ENCODE measurements around the gene FGF8. TPM values are rescaled to one million over a fixed set of nuclear protein-coding genes. Genes with fewer than 3 reads are reported as not detected.

The FGF8 gene
- total RNA-seq, 1 experiment from 2014 or later: not detected

DNA sequence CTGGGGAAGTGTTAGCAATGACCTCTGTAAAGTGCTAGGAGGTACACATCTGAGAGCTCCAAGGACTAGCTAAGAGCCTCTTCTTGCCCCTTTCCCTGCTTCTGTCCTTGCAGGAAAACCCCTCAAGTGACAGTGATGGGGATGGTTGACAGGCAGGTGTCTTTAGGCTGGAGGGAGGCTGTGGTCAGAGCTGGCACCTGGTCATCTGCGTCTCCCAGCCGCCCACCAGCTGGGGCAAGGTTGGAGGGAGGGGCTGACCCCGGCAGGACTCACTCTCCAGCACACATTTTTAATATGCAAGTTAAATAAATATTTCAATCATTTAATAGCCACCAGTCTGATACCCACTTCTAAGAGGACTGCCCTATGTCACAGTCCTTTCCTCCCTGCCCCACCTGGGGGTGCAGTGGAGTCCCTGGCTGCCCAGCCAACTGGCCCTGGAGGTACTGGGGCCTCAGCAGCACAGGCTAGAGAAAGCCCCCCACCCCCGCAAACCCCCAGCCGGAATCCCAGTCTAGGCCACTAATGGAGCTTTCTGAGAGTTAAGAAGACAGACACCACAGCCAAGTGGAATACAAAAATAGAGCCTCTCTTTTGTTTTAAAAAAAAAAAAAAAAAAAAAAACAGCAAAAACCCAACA is 6.3 kb downstream of the FGF8 start:
- Histone ChIP-seq H3K4me1 (ENCODE audit: insufficient read depth, low read length, poor library complexity, severe bottlenecking) (peaks cover 12% of the 10 kb centered on the region), H3K27me3 (replicated peaks; ENCODE audit: insufficient read depth, low read depth, low read length, poor library complexity) (peaks cover 26% of the 10 kb centered on the region), H3K4me3 (ENCODE audit: low read depth, low read length, poor library complexity, severe bottlenecking) (no peak overlapping the region), H3K36me3 (ENCODE audit: insufficient read depth, low read length, poor library complexity, severe bottlenecking) (no peaks in the 10 kb centered on the region), H3K9me3 (ENCODE audit: low read depth, low read length, poor library complexity, severe bottlenecking) (no peaks in the 10 kb centered on the region), H3K27ac (ENCODE audit: low read depth, low read length, poor library complexity, severe bottlenecking) (no peak overlapping the region)
- CTCF ChIA-PET: interaction anchor here (0.7 kb wide), 1 partner anchor 9 kb away, joined by 4 read pairs; no protein-coding TSS in a partner anchor
- intact Hi-C loops (cut with micrococcal nuclease; ENCODE audit: unreplicated experiment): no loop called here
- TF ChIP-seq EZH2 (IDR thresholded peaks at IDR 0.05; ENCODE audit: borderline replicate concordance, low read depth, low read length, poor library complexity, severe bottlenecking): no peak
- TF ChIP-seq, protein P1, sequence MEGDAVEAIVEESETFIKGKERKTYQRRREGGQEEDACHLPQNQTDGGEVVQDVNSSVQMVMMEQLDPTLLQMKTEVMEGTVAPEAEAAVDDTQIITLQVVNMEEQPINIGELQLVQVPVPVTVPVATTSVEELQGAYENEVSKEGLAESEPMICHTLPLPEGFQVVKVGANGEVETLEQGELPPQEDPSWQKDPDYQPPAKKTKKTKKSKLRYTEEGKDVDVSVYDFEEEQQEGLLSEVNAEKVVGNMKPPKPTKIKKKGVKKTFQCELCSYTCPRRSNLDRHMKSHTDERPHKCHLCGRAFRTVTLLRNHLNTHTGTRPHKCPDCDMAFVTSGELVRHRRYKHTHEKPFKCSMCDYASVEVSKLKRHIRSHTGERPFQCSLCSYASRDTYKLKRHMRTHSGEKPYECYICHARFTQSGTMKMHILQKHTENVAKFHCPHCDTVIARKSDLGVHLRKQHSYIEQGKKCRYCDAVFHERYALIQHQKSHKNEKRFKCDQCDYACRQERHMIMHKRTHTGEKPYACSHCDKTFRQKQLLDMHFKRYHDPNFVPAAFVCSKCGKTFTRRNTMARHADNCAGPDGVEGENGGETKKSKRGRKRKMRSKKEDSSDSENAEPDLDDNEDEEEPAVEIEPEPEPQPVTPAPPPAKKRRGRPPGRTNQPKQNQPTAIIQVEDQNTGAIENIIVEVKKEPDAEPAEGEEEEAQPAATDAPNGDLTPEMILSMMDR (conservative IDR thresholded peaks at IDR 0.05; ENCODE audit: low read depth, low read length): no peak
- DNase-seq (ENCODE audit: low spot score): no peak
- BruUV-seq (replicated peaks): no TSS peak
- POLR2A ChIA-PET (ENCODE audit: low non-redundant PET): no interaction called here

DNA sequence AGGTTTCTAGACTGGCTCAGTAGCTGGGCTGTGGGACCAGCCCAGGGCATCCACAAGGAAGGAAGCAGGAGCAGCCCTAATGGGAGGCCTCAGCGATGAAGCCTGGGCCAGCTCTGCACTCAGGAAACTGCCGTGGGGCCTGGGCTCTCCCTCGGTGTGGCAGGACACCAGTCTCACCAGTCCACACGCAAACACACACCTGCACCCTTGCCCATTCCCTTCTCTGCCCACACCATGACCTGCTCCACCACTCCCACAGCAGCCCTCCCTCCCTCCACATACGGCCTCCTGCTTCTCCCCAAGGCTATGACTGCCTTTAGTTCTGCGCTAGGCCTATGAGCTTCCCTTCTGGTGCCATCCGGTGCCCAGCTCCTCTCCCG is 7.1 kb downstream of the FGF8 start:
- ChIA-PET POLR2A (ENCODE audit: low non-redundant PET) (no interaction called here), CTCF (no interaction called here)
- H3K4me3 ChIP-seq (ENCODE audit: low read depth, low read length, poor library complexity, severe bottlenecking): no peak overlapping the region
- H3K36me3 ChIP-seq (ENCODE audit: insufficient read depth, low read length, poor library complexity, severe bottlenecking): no peaks in the 10 kb centered on the region
- peaks cover 12% of the 10 kb centered on the region for H3K4me1 ChIP-seq (ENCODE audit: insufficient read depth, low read length, poor library complexity, severe bottlenecking)
- DNase-seq (ENCODE audit: low spot score): no peak
- H3K27ac ChIP-seq (ENCODE audit: low read depth, low read length, poor library complexity, severe bottlenecking): no peak overlapping the region
- intact Hi-C loops (cut with micrococcal nuclease; ENCODE audit: unreplicated experiment): no loop called here
- no peak for TF ChIP-seq EZH2 (IDR thresholded peaks at IDR 0.05; ENCODE audit: borderline replicate concordance, low read depth, low read length, poor library complexity, severe bottlenecking)
- TF ChIP-seq, protein P1 (conservative IDR thresholded peaks at IDR 0.05; ENCODE audit: low read depth, low read length): no peak
- BruUV-seq (replicated peaks): no TSS peak
- peaks cover 17% of the 10 kb centered on the region for H3K27me3 ChIP-seq (replicated peaks; ENCODE audit: insufficient read depth, low read depth, low read length, poor library complexity)
- H3K9me3 ChIP-seq (ENCODE audit: low read depth, low read length, poor library complexity, severe bottlenecking): no peaks in the 10 kb centered on the region

DNA sequence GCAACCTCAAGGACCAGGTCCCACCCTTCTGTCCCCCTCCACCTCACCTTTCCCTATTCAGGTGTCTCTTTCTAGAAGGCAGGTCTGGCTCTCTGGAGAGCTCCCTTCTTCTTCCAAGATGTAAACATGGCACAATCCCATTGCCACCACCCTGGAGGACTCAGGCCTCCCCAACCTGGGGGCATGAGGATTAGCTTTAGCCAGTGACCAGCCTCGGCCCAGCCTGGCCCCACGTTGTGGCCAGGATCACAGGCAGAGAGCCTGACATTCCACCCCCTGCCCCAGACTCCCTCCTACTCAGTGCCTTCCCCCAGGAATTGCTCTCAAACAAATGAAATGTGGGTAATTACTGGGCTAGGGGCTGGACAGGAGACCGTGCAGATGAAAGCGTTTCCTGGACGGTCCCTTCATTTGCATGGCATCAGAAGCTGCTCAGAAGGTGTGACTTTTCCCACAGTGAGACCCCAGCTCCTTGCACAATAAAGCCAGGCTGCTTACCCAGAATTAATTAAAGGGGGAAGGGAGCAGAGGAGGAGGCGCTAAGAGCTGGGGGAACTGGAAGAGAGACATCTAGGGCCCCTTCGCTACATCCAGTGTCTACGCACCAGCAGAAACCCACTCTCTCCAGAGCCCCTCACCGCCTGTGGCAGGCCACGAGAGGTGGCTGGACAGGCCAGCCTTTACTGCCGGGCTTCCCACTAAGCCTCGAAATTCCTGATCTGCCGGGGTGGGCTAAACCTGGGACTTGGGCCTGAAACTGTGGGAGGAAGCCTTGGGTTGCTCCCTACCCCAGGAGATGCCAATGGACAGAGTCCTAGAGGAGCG is 7.7 kb downstream of the FGF8 start:
- no peak overlapping the region for H3K4me3 ChIP-seq (ENCODE audit: low read depth, low read length, poor library complexity, severe bottlenecking)

More for the DNA sequence above, 7.7 kb downstream of the FGF8 start:
- intact Hi-C loops (cut with micrococcal nuclease; ENCODE audit: unreplicated experiment): no loop called here
- TF ChIP-seq, protein P1 (conservative IDR thresholded peaks at IDR 0.05; ENCODE audit: low read depth, low read length): no peak
- no peak for TF ChIP-seq EZH2 (IDR thresholded peaks at IDR 0.05; ENCODE audit: borderline replicate concordance, low read depth, low read length, poor library complexity, severe bottlenecking)
- ChIA-PET CTCF (no interaction called here), POLR2A (ENCODE audit: low non-redundant PET) (no interaction called here)
- DNase-seq (ENCODE audit: low spot score): no peak
- Histone ChIP-seq H3K9me3 (ENCODE audit: low read depth, low read length, poor library complexity, severe bottlenecking) (no peaks in the 10 kb centered on the region), H3K27me3 (replicated peaks; ENCODE audit: insufficient read depth, low read depth, low read length, poor library complexity) (peaks cover 11% of the 10 kb centered on the region), H3K36me3 (ENCODE audit: insufficient read depth, low read length, poor library complexity, severe bottlenecking) (no peaks in the 10 kb centered on the region), H3K27ac (ENCODE audit: low read depth, low read length, poor library complexity, severe bottlenecking) (no peak overlapping the region), H3K4me1 (ENCODE audit: insufficient read depth, low read length, poor library complexity, severe bottlenecking) (peaks cover 12% of the 10 kb centered on the region)
- no TSS peak for BruUV-seq (replicated peaks)
